HG02623 (cell line): ENCODE results near the gene SELENOH.
"Not testable (repeated sequence)": the region's sequence is repeated elsewhere in the genome, so short reads cannot be mapped to it uniquely, and the experiment has no call there.

Source experiments
- ATAC-seq: cut with Tn5 transposase; IDR thresholded peaks from one replicate; pipeline ENCODE4 v1.9.1; 2021; ENCODE audit warnings: moderate library complexity; ENCODE audit not compliant: unreplicated experiment

Gene SELENOH

DNA sequence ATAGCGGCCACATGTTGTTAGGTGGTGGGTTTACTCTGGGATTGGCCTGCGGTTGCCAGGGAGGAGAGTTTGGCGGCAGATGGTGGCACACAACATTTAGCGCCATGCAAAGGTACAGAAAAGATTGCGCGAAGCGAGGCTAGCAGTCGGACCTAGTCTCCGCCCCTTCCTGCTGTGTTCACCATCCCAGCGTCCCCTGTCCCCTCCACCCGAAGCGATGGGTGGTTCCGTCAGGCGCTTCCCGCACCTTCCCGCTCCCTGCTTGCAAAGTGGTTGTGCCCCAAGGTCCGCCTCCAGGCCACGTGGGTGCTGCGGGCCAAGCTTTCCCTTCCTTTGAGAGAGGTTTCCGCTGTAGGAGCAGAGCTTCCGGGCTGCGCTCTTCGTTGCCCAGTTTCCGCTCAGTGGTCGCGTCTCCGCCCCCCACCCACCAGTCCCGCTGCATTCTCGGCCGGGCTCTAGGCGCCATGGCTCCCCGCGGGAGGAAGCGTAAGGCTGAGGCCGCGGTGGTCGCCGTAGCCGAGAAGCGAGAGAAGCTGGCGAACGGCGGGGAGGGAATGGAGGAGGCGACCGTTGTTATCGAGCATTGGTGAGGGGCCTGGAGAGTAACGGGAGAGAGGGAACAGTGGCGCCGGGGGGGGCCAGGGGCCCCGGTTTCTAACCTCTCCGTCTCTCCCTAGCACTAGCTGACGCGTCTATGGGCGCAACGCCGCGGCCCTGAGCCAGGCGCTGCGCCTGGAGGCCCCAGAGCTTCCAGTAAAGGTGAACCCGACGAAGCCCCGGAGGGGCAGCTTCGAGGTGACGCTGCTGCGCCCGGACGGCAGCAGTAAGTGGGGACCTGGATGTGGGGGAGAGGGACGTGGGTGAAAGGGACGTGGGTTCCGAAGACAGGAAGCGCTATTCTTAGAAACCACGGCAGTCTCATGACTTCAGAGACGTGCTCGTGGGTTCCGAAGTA, at the start of gene SELENOH:
SELENOH (plus strand) TSS at position 360 of the 955 bp plus-strand sequence; CDS start at position 465, 105 bp downstream.
- peak; percentile 86 for ATAC-seq

DNA sequence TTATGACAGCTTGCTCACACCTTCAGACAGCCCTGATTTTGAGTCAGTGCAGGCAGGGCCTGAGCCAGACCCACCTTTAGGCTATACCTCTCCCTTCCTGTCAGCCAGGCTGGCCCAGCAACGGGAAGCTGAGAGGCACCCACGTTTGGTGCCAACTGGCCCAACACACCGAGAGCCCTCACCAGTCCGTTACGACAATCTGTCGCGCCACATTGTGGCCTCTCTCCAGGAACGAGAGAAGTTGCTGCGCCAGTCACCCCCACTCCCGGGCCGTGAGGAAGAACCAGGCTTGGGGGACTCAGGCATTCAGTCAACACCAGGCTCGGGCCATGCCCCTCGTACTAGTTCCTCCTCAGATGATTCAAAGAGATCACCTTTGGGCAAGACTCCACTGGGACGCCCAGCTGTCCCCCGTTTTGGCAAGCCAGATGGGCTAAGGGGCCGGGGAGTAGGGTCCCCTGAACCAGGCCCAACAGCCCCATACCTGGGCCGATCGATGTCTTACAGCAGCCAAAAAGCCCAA, 42.4 kb upstream of the SELENOH start:
- ATAC-seq: no peak

DNA sequence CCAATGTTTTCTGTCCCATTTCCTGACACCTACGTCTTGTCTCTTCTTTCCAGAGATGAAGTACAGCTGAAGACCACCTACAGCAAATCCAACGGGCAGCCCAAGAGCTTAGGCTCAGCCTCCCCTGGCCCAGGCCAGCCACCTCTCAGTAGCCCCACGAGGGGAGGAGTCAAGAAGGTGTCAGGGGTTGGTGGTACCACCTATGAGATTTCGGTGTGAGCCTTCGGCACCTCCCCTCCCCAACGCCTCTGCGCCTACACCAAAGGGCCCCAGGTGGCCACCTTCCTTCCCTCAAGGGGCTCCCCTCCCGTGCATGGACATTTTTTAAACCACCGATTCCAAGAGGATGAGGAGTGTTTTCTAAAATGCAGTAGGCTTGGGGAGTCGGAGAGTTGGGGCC, 41.5 kb upstream of the SELENOH start:
- no peak for ATAC-seq

DNA sequence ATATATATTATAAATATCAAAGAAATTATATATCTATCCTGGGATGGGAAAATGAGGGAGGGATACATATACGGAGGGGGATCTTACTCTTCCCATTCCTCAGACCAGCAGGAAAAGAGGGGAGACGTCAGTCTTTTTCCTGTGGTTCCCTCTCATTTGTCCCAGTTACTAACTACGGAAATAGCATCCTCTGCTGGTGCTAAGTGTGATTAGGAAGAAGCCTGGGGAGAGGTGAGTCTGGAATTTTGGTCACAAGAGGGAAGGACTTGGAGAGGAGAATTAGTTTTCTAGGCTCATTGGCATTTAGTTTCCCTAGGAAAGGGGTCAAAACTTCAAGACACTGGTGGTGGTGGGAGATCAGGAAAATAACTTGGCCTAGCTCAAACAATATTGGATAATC, 40.9 kb upstream of the SELENOH start:
- ATAC-seq: no peak

DNA sequence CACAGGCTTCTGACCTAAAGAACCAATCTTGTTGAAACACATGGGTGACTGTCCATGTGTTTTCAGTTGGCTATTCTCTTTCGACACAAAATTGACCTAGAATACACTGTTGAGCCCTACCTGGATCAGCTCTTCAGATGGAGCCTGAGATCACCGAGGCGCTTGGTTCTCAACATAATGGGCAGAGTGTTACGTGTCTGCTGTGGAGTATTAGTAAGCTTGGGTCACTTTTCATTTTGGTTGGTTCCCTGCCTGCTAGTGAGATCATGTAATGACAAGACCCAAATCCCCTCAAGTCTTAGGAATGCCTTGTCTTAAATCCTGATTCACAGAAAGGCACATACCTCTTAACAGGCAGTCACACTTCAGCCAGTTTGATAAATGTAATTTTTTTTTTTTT, 38.0 kb upstream of the SELENOH start:
- no peak for ATAC-seq

DNA sequence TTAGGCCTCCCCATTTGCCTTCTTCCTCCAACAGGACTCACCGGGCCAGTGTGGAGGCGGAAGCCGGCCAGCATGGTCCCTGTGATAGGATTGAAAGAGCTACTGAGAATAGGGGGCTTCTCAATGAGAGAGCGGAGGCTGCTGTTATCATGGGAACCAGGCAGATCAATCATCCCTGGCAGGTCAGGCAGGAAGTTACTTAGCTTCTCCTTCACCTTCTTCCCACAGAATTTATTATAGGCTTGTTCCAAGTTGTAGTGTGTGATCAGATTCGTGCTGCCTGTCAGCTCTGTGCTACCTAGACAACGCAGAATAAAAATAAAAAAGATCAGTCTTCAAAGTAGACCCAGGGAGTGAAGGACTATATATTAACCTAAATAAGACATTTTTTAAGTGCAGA, 36.4 kb upstream of the SELENOH start:
- no peak for ATAC-seq

DNA sequence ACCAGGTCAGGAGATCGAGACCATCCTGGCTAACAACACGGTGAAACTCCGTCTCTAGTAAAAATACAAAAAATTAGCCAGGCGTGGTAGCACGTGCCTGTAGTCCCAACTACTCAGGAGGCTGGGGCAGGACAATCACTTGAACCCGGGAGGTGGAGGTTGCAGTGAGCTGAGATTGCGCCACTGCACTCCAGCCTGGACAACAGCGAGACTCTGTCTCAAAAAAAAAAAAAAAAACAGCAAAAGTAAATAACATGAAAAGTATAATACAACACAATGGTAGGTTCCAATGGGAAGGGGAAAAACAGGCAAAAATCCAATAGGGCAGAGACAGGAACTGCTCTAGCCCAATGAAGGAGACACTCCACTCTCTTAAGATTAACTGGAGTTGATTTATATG, 35.9 kb upstream of the SELENOH start:
- ATAC-seq: not testable (repeated sequence)

GRCh38 chr11:57709802-57710367, 31.4 kb upstream of the SELENOH start:
- ATAC-seq: no peak

GRCh38 chr11:57711414-57712255, 29.7 kb upstream of the SELENOH start, which contains the start of gene MED19:
Gene MED19 (minus strand): TSS chr11:57712215. CDS start chr11:57712179, 36 bp downstream.
- ATAC-seq: peak; percentile 35

DNA sequence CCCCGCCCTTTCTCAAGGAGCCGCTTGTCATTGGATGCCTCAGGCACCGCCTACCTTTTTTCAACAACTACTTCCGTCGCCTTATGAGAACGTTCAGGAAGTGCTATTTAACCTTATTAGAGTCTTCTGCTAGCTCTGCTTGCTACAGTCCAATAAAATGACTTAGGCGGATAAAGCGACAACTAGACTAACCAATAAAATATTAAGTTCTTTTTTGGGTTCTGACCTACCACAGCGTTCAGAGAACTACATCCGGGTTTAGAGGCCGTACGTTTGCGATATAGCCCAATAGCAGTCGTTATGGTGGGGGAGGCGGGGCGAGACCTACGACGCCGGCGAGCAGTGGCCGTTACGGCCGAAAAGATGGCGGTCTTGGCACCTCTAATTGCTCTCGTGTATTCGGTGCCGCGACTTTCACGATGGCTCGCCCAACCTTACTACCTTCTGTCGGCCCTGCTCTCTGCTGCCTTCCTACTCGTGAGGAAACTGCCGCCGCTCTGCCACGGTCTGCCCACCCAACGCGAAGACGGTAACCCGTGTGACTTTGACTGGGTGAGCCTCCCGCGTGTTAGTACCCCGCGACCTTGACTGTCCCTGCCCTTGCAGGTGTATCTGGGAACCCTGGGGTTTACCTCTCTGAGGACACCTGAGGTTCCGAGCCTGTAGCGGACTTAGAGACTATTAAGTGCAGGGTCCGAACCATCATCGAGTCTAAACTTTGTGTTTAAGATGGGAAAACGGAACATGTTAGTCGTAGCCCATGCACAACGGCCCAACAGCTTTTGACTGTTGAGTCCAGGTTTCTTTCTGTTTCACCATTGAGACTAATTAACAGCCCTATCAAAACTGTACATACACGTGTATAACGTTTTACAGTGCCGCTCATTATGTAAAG, 28.8 kb upstream of the SELENOH start, which contains the start of gene TMX2:
TMX2 (plus strand) TSS at position 338 of the 895 bp plus-strand sequence; CDS start at position 364, 26 bp downstream.
- peak; percentile 94 for ATAC-seq

GRCh38 chr11:57713835-57714234, 27.5 kb upstream of the SELENOH start:
- no peak for ATAC-seq

- ATAC-seq: not testable (repeated sequence)
Observed at GRCh38 chr11:57716726-57717125, 24.6 kb upstream of the SELENOH start.

DNA sequence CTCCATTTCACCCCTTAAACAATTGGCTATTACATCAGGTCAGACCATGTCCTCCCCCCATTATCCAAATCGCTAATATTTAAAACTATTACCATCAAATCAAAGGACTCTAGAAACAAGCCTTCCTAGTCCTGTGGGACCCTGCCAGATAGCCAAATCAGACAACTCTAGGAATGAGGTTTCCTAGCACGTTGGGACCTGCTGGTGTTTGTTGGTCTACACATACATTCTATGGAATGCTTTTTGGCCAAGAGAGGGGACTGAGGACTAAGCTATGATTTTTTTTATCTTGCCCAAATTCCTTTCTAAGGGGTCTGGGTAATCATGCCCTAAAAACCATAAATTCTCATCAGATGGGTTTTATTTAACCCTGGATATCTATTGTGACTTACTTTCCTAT, 14.1 kb upstream of the SELENOH start:
- ATAC-seq: no peak

- ATAC-seq: no peak
Observed at GRCh38 chr11:57728829-57729228, 12.5 kb upstream of the SELENOH start.

- ATAC-seq: no peak
Observed at GRCh38 chr11:57729479-57729878, 11.8 kb upstream of the SELENOH start.

DNA sequence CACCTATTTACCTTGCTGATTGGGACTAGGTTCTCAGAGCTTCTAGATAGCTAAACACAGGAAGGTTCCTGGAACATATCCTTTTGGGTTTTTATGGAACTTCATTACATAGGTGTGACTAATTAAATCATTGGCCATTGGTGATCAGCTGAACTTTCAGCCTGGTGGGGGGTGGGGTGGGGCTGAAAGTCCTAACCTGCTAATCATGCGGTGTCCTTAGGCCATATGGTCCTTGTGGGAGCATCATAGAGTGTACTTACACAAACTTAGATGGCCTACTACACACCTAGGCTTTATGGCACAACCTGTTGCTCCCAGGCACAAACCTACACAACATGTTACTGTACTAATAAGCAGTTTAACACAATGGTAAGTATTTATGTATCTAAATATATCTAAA, 8.6 kb upstream of the SELENOH start:
- ATAC-seq: no peak

DNA sequence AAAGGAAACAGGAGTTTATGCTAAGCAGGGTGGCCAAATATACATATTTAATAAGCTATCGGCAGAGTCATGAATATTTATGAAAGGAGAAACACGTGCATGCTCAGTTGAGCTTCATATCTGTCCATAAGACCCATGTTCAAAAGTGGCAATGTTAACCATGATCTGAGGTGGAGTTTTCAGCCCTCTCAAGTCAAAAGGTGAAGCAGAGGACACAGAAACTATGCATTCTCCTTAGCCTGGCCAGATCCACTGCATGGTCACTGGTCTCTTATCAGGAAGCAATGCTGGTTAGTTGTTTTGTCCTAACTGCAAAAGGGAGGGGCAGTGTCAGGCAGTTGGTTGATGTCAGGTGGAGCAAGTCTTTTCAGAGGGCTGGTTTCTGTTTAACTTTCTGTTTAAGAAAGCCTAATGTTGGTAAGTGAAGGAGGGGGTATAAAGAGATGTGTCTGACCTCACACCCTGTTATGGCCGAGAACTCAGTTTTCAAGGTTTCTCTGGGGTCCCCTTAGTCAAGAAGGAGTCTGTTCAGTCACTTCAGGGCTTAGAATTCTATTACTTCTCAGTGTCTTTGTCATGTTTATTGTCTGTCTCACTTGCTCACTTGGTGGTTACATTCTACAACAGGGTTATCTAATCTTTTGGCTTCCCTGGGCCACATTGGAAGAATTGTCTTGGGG, 5.5 kb upstream of the SELENOH start:
- no peak for ATAC-seq

DNA sequence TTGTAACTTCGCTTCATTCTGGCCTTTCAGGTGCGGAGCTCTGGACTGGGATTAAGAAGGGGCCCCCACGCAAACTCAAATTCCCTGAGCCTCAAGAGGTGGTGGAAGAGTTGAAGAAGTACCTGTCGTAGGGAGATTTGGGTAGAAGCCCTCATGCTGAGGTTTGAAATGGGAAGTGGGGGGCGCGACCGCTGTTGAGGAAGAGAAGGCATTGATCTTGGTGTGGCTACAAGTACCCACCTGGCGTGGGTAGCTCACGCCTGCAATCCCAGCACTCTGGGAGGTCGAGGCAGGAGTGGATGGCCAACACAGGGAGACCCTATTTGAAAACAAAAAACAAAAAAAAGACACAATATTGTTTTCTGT, 779 bp downstream of the SELENOH start:
- ATAC-seq: no peak

DNA sequence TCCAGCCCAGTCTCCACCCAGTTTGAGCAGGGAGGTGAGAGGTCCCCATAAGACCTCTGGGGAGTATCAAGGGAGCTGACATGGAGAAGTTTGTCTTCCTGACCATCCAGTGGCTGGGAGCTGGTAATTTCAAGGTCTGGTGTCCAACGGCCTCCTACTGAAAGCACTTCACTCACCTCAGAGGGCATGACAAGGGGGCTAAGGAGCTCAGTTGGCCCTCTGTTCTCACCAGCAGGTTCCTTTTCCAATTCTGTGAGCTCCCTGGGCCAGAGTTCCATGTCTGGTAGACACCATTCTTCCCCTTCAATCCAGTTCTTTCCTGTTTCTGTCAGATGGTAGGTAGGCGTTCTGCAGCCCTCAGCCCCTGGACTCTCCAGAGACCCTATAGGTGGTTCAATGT, 3.1 kb downstream of the SELENOH start:
- no peak for ATAC-seq
